ENCODE measurements around the gene C12orf42. TPM values are rescaled to one million over a fixed set of nuclear protein-coding genes. Genes with fewer than 3 reads are reported as not detected.

The C12orf42 gene
- total and polyA plus RNA-seq, 4 donors = 0.14 to 0.17 TPM; not detected in 2

DNA sequence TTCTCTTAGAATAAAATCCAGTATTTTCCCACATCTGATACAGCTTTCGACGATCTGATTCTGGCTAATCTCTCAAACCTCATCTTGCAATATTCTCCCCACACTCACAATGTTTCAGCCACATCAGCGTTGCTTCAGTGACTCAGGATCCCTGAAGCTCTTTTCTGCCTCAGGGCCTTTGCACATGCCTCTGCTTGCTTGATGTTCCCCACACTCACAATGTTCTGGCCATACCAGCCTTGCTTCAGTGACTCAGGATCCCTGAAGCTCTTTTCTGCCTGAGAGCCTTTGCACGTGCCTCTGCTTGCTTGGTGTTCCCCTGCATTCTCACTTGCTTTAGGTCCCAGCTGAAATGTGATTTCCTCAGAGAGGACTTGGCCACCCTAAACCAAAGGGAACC lies 2.6 kb downstream of the C12orf42 start:
- TF ChIP-seq, protein P1, sequence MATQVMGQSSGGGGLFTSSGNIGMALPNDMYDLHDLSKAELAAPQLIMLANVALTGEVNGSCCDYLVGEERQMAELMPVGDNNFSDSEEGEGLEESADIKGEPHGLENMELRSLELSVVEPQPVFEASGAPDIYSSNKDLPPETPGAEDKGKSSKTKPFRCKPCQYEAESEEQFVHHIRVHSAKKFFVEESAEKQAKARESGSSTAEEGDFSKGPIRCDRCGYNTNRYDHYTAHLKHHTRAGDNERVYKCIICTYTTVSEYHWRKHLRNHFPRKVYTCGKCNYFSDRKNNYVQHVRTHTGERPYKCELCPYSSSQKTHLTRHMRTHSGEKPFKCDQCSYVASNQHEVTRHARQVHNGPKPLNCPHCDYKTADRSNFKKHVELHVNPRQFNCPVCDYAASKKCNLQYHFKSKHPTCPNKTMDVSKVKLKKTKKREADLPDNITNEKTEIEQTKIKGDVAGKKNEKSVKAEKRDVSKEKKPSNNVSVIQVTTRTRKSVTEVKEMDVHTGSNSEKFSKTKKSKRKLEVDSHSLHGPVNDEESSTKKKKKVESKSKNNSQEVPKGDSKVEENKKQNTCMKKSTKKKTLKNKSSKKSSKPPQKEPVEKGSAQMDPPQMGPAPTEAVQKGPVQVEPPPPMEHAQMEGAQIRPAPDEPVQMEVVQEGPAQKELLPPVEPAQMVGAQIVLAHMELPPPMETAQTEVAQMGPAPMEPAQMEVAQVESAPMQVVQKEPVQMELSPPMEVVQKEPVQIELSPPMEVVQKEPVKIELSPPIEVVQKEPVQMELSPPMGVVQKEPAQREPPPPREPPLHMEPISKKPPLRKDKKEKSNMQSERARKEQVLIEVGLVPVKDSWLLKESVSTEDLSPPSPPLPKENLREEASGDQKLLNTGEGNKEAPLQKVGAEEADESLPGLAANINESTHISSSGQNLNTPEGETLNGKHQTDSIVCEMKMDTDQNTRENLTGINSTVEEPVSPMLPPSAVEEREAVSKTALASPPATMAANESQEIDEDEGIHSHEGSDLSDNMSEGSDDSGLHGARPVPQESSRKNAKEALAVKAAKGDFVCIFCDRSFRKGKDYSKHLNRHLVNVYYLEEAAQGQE (IDR thresholded peaks at IDR 0.05) = no peak
- TF ChIP-seq NR2F2 (IDR thresholded peaks at IDR 0.05) (no peak), HNF4A (conservative IDR thresholded peaks at IDR 0.05) (no peak), YY1 (IDR thresholded peaks at IDR 0.05) (no peak), EGR1 (IDR thresholded peaks at IDR 0.05; ENCODE audit: low read depth in 2 of 2) (no peak), FOXA2 (IDR thresholded peaks at IDR 0.05) (no peak), FOXA1 (IDR thresholded peaks at IDR 0.05) (no peak), HNF4G (IDR thresholded peaks at IDR 0.05) (no peak), JUND (IDR thresholded peaks at IDR 0.05) (no peak), TAF1 (conservative IDR thresholded peaks at IDR 0.05) (no peak), GABPA (IDR thresholded peaks at IDR 0.05 in 1 of 2, conservative IDR thresholded peaks at IDR 0.05 in 1 of 2) (no peak)
- TF ChIP-seq, protein P2, sequence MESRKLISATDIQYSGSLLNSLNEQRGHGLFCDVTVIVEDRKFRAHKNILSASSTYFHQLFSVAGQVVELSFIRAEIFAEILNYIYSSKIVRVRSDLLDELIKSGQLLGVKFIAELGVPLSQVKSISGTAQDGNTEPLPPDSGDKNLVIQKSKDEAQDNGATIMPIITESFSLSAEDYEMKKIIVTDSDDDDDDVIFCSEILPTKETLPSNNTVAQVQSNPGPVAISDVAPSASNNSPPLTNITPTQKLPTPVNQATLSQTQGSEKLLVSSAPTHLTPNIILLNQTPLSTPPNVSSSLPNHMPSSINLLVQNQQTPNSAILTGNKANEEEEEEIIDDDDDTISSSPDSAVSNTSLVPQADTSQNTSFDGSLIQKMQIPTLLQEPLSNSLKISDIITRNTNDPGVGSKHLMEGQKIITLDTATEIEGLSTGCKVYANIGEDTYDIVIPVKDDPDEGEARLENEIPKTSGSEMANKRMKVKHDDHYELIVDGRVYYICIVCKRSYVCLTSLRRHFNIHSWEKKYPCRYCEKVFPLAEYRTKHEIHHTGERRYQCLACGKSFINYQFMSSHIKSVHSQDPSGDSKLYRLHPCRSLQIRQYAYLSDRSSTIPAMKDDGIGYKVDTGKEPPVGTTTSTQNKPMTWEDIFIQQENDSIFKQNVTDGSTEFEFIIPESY (IDR thresholded peaks at IDR 0.05) = no peak
- TF ChIP-seq, protein P3, sequence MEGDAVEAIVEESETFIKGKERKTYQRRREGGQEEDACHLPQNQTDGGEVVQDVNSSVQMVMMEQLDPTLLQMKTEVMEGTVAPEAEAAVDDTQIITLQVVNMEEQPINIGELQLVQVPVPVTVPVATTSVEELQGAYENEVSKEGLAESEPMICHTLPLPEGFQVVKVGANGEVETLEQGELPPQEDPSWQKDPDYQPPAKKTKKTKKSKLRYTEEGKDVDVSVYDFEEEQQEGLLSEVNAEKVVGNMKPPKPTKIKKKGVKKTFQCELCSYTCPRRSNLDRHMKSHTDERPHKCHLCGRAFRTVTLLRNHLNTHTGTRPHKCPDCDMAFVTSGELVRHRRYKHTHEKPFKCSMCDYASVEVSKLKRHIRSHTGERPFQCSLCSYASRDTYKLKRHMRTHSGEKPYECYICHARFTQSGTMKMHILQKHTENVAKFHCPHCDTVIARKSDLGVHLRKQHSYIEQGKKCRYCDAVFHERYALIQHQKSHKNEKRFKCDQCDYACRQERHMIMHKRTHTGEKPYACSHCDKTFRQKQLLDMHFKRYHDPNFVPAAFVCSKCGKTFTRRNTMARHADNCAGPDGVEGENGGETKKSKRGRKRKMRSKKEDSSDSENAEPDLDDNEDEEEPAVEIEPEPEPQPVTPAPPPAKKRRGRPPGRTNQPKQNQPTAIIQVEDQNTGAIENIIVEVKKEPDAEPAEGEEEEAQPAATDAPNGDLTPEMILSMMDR (IDR thresholded peaks at IDR 0.05; ENCODE audit: low read depth, low read length, missing input control) = no peak
- TF ChIP-seq, protein P4, sequence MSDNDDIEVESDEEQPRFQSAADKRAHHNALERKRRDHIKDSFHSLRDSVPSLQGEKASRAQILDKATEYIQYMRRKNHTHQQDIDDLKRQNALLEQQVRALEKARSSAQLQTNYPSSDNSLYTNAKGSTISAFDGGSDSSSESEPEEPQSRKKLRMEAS (IDR thresholded peaks at IDR 0.05) = no peak
- TF ChIP-seq, protein P5, sequence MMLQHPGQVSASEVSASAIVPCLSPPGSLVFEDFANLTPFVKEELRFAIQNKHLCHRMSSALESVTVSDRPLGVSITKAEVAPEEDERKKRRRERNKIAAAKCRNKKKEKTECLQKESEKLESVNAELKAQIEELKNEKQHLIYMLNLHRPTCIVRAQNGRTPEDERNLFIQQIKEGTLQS (IDR thresholded peaks at IDR 0.05) = no peak
- DNase-seq (ENCODE audit: low spot score) = no peak
- H3K4me1 ChIP-seq (ENCODE audit: control insufficient read depth in 4 of 4, insufficient read depth in 4 of 4, low read length in 3 of 4) = peaks cover 4 to 8% (median 7%) of the 10 kb centered on the region in 4 donors
- H3K36me3 ChIP-seq (ENCODE audit: control insufficient read depth in 4 of 4, insufficient read depth in 3 of 4, low read depth in 1 of 4, low read length in 3 of 4) = no peaks in the 10 kb centered on the region
- H3K27me3 ChIP-seq (ENCODE audit: control insufficient read depth in 4 of 4, insufficient read depth in 4 of 4, low read length in 3 of 4) = peaks cover 0 to 13% (median 3%) of the 10 kb centered on the region in 4 donors
- no peak overlapping the region for H3K9ac ChIP-seq (ENCODE audit: low read depth in 1 of 2, low read length in 2 of 2)
- 92% methylated on average over 4 of the region's 4 CpGs for WGBS
- H3K27ac ChIP-seq (ENCODE audit: low read depth in 1 of 2, low read length in 2 of 2) = no peak overlapping the region
- H3K9me3 ChIP-seq (ENCODE audit: control insufficient read depth in 4 of 4, low read length in 3 of 4) = no peaks in the 10 kb centered on the region
- H3K4me3 ChIP-seq (ENCODE audit: low read depth in 1 of 3, low read length in 3 of 3) = no peak overlapping the region

DNA sequence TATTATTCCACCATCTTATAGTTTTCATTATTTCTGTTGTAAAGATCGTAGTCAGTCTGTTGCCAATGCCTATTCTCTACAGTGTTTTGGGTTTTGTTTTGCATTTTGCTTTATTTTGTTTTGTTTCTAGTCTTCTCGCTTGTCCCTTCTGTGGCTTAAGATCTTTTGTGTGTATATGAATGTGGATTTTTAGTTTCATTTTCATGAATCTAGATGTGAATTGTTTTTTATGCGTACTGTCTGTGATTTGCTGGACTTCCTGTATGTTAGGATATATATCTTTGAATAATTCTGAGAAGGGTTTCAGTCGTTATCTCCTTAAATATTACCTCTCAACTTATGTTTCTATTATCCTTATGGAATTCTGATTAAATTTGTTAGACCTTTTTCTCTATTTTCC lies 13.4 kb downstream of the C12orf42 start:
- Histone ChIP-seq H3K4me3 (ENCODE audit: low read depth in 1 of 3, low read length in 3 of 3) (no peak overlapping the region), H3K9ac (ENCODE audit: low read depth in 1 of 2, low read length in 2 of 2) (no peak overlapping the region), H3K27me3 (ENCODE audit: control insufficient read depth in 4 of 4, insufficient read depth in 4 of 4, low read length in 3 of 4) (peaks cover 0 to 2% (median 0%) of the 10 kb centered on the region in 4 donors), H3K4me1 (ENCODE audit: control insufficient read depth in 4 of 4, insufficient read depth in 4 of 4, low read length in 3 of 4) (no peaks in the 10 kb centered on the region), H3K9me3 (ENCODE audit: control insufficient read depth in 4 of 4, low read length in 3 of 4) (peaks cover 0 to 5% (median 1%) of the 10 kb centered on the region in 4 donors), H3K27ac (ENCODE audit: low read depth in 1 of 2, low read length in 2 of 2) (no peak overlapping the region), H3K36me3 (ENCODE audit: control insufficient read depth in 4 of 4, insufficient read depth in 3 of 4, low read depth in 1 of 4, low read length in 3 of 4) (no peaks in the 10 kb centered on the region)
- WGBS = 56% methylated on average over 4 of the region's 4 CpGs
- DNase-seq (ENCODE audit: low spot score) = no peak
- TF ChIP-seq SP1 (IDR thresholded peaks at IDR 0.05) (no peak), GABPA (IDR thresholded peaks at IDR 0.05 in 1 of 2, conservative IDR thresholded peaks at IDR 0.05 in 1 of 2) (no peak), HNF4G (IDR thresholded peaks at IDR 0.05) (no peak), FOXA1 (IDR thresholded peaks at IDR 0.05) (no peak), YY1 (IDR thresholded peaks at IDR 0.05) (no peak), HNF4A (conservative IDR thresholded peaks at IDR 0.05) (no peak), FOXA2 (IDR thresholded peaks at IDR 0.05) (no peak), RAD21 (IDR thresholded peaks at IDR 0.05) (no peak)
- TF ChIP-seq, protein P1 (IDR thresholded peaks at IDR 0.05) = no peak
- TF ChIP-seq, protein P2 (IDR thresholded peaks at IDR 0.05) = no peak
- TF ChIP-seq, protein P4 (IDR thresholded peaks at IDR 0.05) = no peak
- TF ChIP-seq, protein P5 (IDR thresholded peaks at IDR 0.05) = no peak

Data from liver (tissue), 9 donors.